PC-3 (cell line): ENCODE results near the gene ASMTL.

ENCODE experiments used
- EZH2 ChIP-seq: fragments of 300-600 bp; sonication (generic); IDR thresholded peaks from one replicate; pipeline ENCODE4 v1.6.1; 2017; ENCODE audit warnings: antibody characterized with exemption, mild to moderate bottlenecking, low read length; ENCODE audit not compliant: unreplicated experiment
- TF ChIP-seq, protein P1 (sequence below): fragments of 300-600 bp; sonication (generic); conservative IDR thresholded peaks from 2 replicates; pipeline ENCODE4 v1.5.1; 2017; ENCODE audit warnings: antibody characterized with exemption, low read depth, mild to moderate bottlenecking, low read length

DNA sequence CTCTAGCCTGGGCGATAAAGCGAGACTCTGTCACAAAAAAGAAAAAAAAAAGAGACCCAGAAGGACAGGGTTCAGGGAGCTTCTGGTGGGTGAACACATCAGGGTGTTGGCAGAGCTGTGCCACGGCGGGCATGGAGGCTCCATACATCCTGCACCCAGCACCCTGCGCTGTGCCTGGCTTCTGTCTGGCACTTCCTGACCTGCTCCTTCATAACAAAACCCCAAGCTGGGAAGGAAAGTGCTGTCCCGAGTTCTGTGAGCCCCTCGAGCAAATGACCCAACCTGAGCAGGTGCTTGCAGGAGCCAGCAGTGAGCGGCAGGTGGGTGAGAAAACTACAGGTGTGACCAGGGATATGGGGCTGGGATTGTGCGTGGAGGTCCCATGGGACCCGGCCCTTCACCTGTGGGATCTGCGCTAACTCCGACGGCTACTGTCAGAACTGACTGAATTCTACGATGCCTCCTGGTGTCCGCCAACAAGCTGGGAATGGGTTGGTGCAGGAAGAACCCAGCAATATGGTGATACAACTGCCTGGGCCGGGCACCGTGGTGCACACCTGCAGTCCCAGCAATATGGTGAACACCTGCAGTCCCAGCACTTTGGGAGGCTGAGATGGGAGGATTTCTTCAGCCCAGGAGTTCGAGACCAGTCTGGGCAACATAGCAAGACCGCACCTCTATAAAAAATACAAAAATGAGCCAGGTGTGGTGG is 18.9 kb downstream of the ASMTL start:
- TF ChIP-seq, protein P1, sequence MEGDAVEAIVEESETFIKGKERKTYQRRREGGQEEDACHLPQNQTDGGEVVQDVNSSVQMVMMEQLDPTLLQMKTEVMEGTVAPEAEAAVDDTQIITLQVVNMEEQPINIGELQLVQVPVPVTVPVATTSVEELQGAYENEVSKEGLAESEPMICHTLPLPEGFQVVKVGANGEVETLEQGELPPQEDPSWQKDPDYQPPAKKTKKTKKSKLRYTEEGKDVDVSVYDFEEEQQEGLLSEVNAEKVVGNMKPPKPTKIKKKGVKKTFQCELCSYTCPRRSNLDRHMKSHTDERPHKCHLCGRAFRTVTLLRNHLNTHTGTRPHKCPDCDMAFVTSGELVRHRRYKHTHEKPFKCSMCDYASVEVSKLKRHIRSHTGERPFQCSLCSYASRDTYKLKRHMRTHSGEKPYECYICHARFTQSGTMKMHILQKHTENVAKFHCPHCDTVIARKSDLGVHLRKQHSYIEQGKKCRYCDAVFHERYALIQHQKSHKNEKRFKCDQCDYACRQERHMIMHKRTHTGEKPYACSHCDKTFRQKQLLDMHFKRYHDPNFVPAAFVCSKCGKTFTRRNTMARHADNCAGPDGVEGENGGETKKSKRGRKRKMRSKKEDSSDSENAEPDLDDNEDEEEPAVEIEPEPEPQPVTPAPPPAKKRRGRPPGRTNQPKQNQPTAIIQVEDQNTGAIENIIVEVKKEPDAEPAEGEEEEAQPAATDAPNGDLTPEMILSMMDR = no peak
- no peak for TF ChIP-seq EZH2
